ENCODE results near the gene ITGA2B. TPM values are rescaled to one million over a fixed set of nuclear protein-coding genes. Genes with fewer than 3 reads are reported as not detected.

ITGA2B gene
- total and polyA plus RNA-seq, 2 of the 4 experiments (the other 2 are of a cell fraction), result under 0.01 to 0.26 TPM

DNA sequence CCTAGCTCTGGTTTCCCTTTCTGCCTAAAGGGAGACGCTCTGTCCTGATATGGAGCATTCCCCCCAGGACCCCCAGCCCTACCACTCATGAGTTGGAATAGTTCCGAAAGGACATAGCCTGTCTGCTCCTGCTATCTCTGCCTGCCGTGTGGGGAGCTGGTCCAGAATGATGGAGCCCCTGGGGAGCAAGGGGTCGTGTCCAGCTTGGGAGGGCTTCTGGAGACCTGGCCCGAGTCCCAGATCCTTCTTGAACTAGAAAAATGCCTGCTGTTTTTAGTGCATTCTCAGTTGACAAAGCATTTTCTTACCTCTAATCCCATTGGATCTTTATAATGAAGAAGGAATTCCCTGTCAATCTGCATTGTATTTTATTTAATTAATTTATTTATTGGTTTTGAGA, 53.5 kb downstream of the ITGA2B start:
- no peak overlapping the region for H2BK15ac ChIP-seq (ENCODE audit: low read depth, low read length)
- H3K4ac ChIP-seq (ENCODE audit: low read depth, low read length), result no peak overlapping the region
- no CpG with 5 or more reads among the region's 5 CpGs for WGBS, 2 experiments (ENCODE audit: extremely low coverage in 2 of 2, insufficient read length in 1 of 2)
- no peak overlapping the region for H2AK5ac ChIP-seq (ENCODE audit: low read depth, low read length)
- H3K36me3 ChIP-seq (ENCODE audit: control insufficient read depth, insufficient read depth, low read length), result no peaks in the 10 kb centered on the region
- H2AK9ac ChIP-seq (replicated peaks; ENCODE audit: low read depth, low read length, poor library complexity), result no peak overlapping the region
- H3K27me3 ChIP-seq (ENCODE audit: control insufficient read depth, insufficient read depth, low read length), result peaks cover 13% of the 10 kb centered on the region; the same call in 1 of the 2 replicates
- H3K14ac ChIP-seq (replicated peaks; ENCODE audit: low read depth, low read length), result no peak overlapping the region
- H2BK5ac ChIP-seq (ENCODE audit: low read depth, low read length, poor library complexity, severe bottlenecking), result no peak overlapping the region
- no peak overlapping the region for H2BK20ac ChIP-seq (ENCODE audit: low read depth, low read length)
- H3K9ac ChIP-seq (ENCODE audit: low read depth, low read length), result no peak overlapping the region
- dilution Hi-C loops (cut with HindIII; ENCODE audit: low sequenced_read_pairs, unreplicated experiment), result no loop called here
- in situ Hi-C loops (cut with MboI; ENCODE audit: low sequenced_read_pairs), result no loop called here
- H3K4me1 ChIP-seq (ENCODE audit: control insufficient read depth, insufficient read depth, low read length), result no peaks in the 10 kb centered on the region
- no peaks in the 10 kb centered on the region for H4K20me1 ChIP-seq (ENCODE audit: insufficient read depth, low read length)
- no peak overlapping the region for H3K18ac ChIP-seq (ENCODE audit: low read depth, low read length)
- ChIA-PET POLR2A (ENCODE audit: unreplicated experiment) (no interaction called here), CTCF (no interaction called here)
- ATAC-seq (ENCODE audit: low read depth) (no peak), DNase-seq (no peak)
- H3K56ac ChIP-seq (ENCODE audit: extremely low read depth, insufficient read depth, low read length), result no peak overlapping the region
- no peak overlapping the region for H3K23ac ChIP-seq (ENCODE audit: low read depth, low read length)
- H4K8ac ChIP-seq (ENCODE audit: low read depth in 2 of 2, low read length in 2 of 2), result no peak overlapping the region
- H3K9me3 ChIP-seq (ENCODE audit: control insufficient read depth, insufficient read depth, low read length), result no peaks in the 10 kb centered on the region
- H2AFZ ChIP-seq (replicated peaks; ENCODE audit: low read length, poor library complexity), result no peak overlapping the region
- no peak overlapping the region for H3K27ac ChIP-seq (ENCODE audit: insufficient read depth, low read length)
- intact Hi-C loops (cut with micrococcal nuclease), result no loop called here
- H3K4me3 ChIP-seq (ENCODE audit: insufficient read depth, low read depth, low read length), result no peak overlapping the region
- no TSS peak for BruUV-seq (replicated peaks)
- no peak overlapping the region for H4K5ac ChIP-seq (ENCODE audit: low read depth, low read length)
- H2BK120ac ChIP-seq (ENCODE audit: low read depth, low read length), result no peak overlapping the region
- H3K79me1 ChIP-seq (ENCODE audit: low read depth in 1 of 2, low read length in 2 of 2), result no peaks in the 10 kb centered on the region
- TF ChIP-seq, protein P1, sequence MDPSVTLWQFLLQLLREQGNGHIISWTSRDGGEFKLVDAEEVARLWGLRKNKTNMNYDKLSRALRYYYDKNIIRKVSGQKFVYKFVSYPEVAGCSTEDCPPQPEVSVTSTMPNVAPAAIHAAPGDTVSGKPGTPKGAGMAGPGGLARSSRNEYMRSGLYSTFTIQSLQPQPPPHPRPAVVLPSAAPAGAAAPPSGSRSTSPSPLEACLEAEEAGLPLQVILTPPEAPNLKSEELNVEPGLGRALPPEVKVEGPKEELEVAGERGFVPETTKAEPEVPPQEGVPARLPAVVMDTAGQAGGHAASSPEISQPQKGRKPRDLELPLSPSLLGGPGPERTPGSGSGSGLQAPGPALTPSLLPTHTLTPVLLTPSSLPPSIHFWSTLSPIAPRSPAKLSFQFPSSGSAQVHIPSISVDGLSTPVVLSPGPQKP (IDR thresholded peaks at IDR 0.05; ENCODE audit: borderline replicate concordance, low read depth, low read length), result no peak
- TF ChIP-seq, protein P2, sequence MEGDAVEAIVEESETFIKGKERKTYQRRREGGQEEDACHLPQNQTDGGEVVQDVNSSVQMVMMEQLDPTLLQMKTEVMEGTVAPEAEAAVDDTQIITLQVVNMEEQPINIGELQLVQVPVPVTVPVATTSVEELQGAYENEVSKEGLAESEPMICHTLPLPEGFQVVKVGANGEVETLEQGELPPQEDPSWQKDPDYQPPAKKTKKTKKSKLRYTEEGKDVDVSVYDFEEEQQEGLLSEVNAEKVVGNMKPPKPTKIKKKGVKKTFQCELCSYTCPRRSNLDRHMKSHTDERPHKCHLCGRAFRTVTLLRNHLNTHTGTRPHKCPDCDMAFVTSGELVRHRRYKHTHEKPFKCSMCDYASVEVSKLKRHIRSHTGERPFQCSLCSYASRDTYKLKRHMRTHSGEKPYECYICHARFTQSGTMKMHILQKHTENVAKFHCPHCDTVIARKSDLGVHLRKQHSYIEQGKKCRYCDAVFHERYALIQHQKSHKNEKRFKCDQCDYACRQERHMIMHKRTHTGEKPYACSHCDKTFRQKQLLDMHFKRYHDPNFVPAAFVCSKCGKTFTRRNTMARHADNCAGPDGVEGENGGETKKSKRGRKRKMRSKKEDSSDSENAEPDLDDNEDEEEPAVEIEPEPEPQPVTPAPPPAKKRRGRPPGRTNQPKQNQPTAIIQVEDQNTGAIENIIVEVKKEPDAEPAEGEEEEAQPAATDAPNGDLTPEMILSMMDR (conservative IDR thresholded peaks at IDR 0.05; ENCODE audit: low read depth, low read length), result no peak
- TF ChIP-seq NFE2L2 (IDR thresholded peaks at IDR 0.05; ENCODE audit: low read depth, low read length) (no peak), SMC3 (IDR thresholded peaks at IDR 0.05; ENCODE audit: low read depth, low read length) (no peak), MAFK (IDR thresholded peaks at IDR 0.05; ENCODE audit: low read depth, low read length) (no peak), RCOR1 (IDR thresholded peaks at IDR 0.05; ENCODE audit: insufficient replicate concordance, low read length) (no peak), POLR2A (IDR thresholded peaks at IDR 0.05; ENCODE audit: low read depth, low read length) (no peak), BHLHE40 (IDR thresholded peaks at IDR 0.05; ENCODE audit: low read depth, low read length) (no peak), RFX5 (IDR thresholded peaks at IDR 0.05; ENCODE audit: low read depth, low read length) (no peak), CEBPB (IDR thresholded peaks at IDR 0.05; ENCODE audit: low read depth, low read length) (no peak), MAZ (IDR thresholded peaks at IDR 0.05; ENCODE audit: borderline replicate concordance, low read depth, low read length) (no peak), RAD21 (IDR thresholded peaks at IDR 0.05; ENCODE audit: low read length) (no peak), MXI1 (IDR thresholded peaks at IDR 0.05; ENCODE audit: borderline replicate concordance, low read depth, low read length) (no peak), FOS (IDR thresholded peaks at IDR 0.05; ENCODE audit: low read depth, low read length) (no peak), CHD1 (IDR thresholded peaks at IDR 0.05; ENCODE audit: low read depth, low read length) (no peak)
- TF ChIP-seq, protein P3, sequence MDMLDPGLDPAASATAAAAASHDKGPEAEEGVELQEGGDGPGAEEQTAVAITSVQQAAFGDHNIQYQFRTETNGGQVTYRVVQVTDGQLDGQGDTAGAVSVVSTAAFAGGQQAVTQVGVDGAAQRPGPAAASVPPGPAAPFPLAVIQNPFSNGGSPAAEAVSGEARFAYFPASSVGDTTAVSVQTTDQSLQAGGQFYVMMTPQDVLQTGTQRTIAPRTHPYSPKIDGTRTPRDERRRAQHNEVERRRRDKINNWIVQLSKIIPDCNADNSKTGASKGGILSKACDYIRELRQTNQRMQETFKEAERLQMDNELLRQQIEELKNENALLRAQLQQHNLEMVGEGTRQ (IDR thresholded peaks at IDR 0.05; ENCODE audit: low read depth, low read length), result no peak
- H3K4me2 ChIP-seq (ENCODE audit: low read depth, low read length), result no peak overlapping the region
- no peak overlapping the region for H4K91ac ChIP-seq (ENCODE audit: insufficient read depth, low read depth, low read length)
- H3K9me1 ChIP-seq (ENCODE audit: insufficient read depth, low read length), result no peaks in the 10 kb centered on the region
